Nephron (organoid): Measurements from ENCODE around the gene UBE2I.
"Not testable (repeated sequence)": the region's sequence is repeated elsewhere in the genome, so short reads cannot be mapped to it uniquely, and the experiment has no call there.

Experiments used
- H3K27ac Mint-ChIP-seq, 3 experiments: 2 replicates each; pipeline ENCODE4 v1.8.0; 2020; ENCODE audit warnings: mixed read lengths in 3 of 3, mild to moderate bottlenecking in 2 of 3, moderate library complexity in 1 of 3
- H3K27me3 Mint-ChIP-seq: 2 replicates; pipeline ENCODE4 v1.8.0; 2021; ENCODE audit warnings: low read depth, mild to moderate bottlenecking, moderate library complexity, mixed read lengths
- H3K36me3 Mint-ChIP-seq: 2 replicates; pipeline ENCODE4 v1.8.0; 2020; ENCODE audit warnings: low read depth, mixed read lengths
- H3K4me1 Mint-ChIP-seq: 2 replicates; pipeline ENCODE4 v1.8.0; 2020; ENCODE audit warnings: mixed read lengths
- H3K4me3 Mint-ChIP-seq, 3 experiments: 2 replicates each; pipeline ENCODE4 v1.8.0; 2020; ENCODE audit warnings: mild to moderate bottlenecking in 3 of 3, mixed read lengths in 3 of 3, moderate library complexity in 2 of 3
- H3K9me3 Mint-ChIP-seq: 2 replicates; pipeline ENCODE4 v1.8.0; 2020; ENCODE audit warnings: mixed read lengths
- CTCF ChIP-seq, 3 experiments: fragments of 200-600 bp; sonication (generic); IDR thresholded peaks; one replicate each; pipeline ENCODE4 v1.5.0; 2021; ENCODE audit warnings: antibody characterized with exemption in 3 of 3; ENCODE audit not compliant: unreplicated experiment in 3 of 3

Gene UBE2I

DNA sequence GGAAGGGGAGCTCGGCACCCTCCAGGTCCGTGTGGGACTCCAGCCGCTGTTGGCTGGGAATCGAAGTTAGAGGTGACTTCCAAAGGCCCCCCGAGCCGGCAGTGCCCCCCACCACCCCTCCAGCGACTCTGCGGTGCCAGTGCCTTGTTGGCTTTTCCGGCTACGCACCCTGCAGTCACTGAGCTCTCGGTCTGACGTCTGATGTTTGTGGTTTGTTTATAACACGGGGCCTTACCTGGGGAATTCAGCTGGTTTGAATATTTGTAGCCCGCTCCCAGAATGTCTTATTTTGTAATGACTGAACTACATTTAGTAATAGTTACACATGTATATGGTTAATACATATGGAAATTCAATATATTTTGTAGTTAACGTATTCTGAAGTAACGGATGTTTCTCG, 17.0 kb downstream of the UBE2I start:
- Mint-ChIP-seq H3K9me3 (no peaks in the 10 kb centered on the region), H3K4me1 (no peaks in the 10 kb centered on the region), H3K36me3 (peaks cover 20% of the 10 kb centered on the region), H3K27ac (peak overlapping the region in 2 of 3 experiments; percentile 5 to 40), H3K27me3 (peaks cover 20% of the 10 kb centered on the region), H3K4me3 (no peak overlapping the region)
- TF ChIP-seq CTCF (IDR thresholded peaks at IDR 0.05; ENCODE audit: unreplicated experiment in 3 of 3): no peak

GRCh38 chr16:1326946-1327618, 17.6 kb downstream of the UBE2I start:
- TF ChIP-seq CTCF (IDR thresholded peaks at IDR 0.05; ENCODE audit: unreplicated experiment in 3 of 3): no peak
- no peaks in the 10 kb centered on the region for H3K9me3 Mint-ChIP-seq
- H3K27me3 Mint-ChIP-seq: peaks cover 27% of the 10 kb centered on the region
- peak overlapping the region in 1 of 3 experiments; percentile 40 for H3K27ac Mint-ChIP-seq
- H3K4me1 Mint-ChIP-seq: no peaks in the 10 kb centered on the region
- H3K36me3 Mint-ChIP-seq: peaks cover 20% of the 10 kb centered on the region
- no peak overlapping the region for H3K4me3 Mint-ChIP-seq

DNA sequence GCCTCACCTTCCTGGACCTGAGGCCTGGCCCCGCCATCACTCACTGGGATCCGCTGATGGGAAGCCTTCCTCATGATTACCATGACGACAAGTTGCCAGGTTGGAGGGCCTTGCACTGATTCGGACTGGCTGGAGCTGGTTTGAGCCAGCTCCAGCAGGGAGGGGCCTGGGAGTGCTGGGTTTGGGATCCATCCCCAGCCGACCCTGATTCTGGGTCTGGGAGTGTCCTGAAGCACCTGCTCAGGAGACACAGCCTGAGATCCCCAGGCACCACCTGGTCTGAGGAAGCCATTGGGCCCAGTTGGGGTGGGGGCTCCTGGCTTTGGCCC, 18.1 kb downstream of the UBE2I start:
- no peak overlapping the region for H3K4me3 Mint-ChIP-seq
- peaks cover 17% of the 10 kb centered on the region for H3K36me3 Mint-ChIP-seq
- TF ChIP-seq CTCF (IDR thresholded peaks at IDR 0.05; ENCODE audit: unreplicated experiment in 3 of 3): no peak
- H3K9me3 Mint-ChIP-seq: no peaks in the 10 kb centered on the region
- no peak overlapping the region for H3K27ac Mint-ChIP-seq
- H3K27me3 Mint-ChIP-seq: peaks cover 32% of the 10 kb centered on the region
- no peaks in the 10 kb centered on the region for H3K4me1 Mint-ChIP-seq

DNA sequence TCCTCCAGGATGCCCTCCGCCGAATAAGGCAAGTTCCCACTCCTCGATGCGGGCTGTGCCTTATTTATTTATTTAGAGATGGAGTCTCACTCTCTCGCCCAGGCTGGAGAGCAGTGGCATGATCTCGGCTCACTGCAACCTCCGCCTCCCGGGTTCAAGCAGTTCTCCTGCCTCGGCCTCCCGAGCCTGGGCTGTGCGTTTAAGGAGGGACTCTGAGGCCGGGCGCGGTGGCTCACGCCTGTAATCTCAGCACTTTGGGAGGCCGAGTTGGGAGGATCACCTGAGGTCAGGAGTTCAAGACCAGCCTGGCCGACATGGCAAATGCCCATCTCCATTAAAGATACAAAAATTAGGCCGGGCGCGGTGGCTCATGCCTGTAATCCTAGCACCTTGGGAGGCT, 18.7 kb downstream of the UBE2I start:
- H3K9me3 Mint-ChIP-seq: not testable (repeated sequence)
- peaks cover 36% of the 10 kb centered on the region for H3K27me3 Mint-ChIP-seq

GRCh38 chr16:1328961-1329360, 19.5 kb downstream of the UBE2I start:
- not testable (repeated sequence) for H3K4me3 Mint-ChIP-seq, H3K4me1 Mint-ChIP-seq, H3K9me3 Mint-ChIP-seq, H3K27ac Mint-ChIP-seq
- peaks cover 36% of the 10 kb centered on the region for H3K27me3 Mint-ChIP-seq
- peaks cover 12% of the 10 kb centered on the region for H3K36me3 Mint-ChIP-seq

More for the DNA sequence above, 18.7 kb downstream of the UBE2I start:
- H3K36me3 Mint-ChIP-seq: peaks cover 17% of the 10 kb centered on the region
- not testable (repeated sequence) for H3K4me3 Mint-ChIP-seq, H3K27ac Mint-ChIP-seq, H3K4me1 Mint-ChIP-seq

DNA sequence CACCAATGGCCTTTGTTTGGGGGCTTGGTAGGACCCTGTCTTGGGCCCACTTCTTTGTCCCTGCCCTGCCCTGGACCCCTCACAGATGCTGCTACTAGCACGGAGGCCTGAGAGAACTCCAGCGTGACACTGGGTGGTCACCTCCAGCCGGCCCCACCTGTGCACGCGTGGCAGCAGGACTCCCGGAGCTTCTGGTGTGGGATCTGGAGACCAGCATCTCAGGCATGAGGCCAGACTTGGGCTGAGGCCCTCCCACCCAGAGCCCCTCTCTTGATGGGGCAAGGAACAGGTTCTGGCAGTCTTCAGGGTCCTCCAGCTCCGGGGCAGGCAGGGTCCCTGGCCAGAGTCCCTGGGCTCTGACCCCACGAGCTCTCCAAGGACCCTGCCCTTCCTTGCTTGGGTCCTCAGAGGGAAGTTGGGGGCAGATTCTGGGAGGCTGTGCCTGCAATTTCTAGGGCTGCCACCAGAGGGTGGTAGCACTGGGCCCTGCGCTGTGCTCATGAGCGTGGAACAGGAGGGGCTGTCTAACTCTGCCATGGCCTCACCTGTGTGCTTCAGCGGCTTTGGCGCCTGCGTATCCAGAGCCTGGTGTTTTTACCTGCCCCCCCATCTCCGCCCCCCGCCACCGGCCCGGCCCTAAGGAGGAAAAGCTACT, 21.0 kb downstream of the UBE2I start:
- H3K36me3 Mint-ChIP-seq: peaks cover 3% of the 10 kb centered on the region
- peaks cover 50% of the 10 kb centered on the region for H3K27me3 Mint-ChIP-seq
- peak in 2 of 3 experiments; percentile 30 to 47 for TF ChIP-seq CTCF (IDR thresholded peaks at IDR 0.05; ENCODE audit: unreplicated experiment in 3 of 3)
- no peak overlapping the region for H3K27ac Mint-ChIP-seq
- H3K4me3 Mint-ChIP-seq: no peak overlapping the region
- no peaks in the 10 kb centered on the region for H3K9me3 Mint-ChIP-seq
- H3K4me1 Mint-ChIP-seq: no peaks in the 10 kb centered on the region
